Measurements from ENCODE around the gene CLTCL1. TPM values are rescaled to one million over a fixed set of nuclear protein-coding genes. Genes with fewer than 3 reads are reported as not detected.

The CLTCL1 gene
- total RNA-seq, 3 donors from 2014 or later (not counting 1 experiment from before 2014, with no cell fraction given), result 0.86 to 1.2 (median 1.2) TPM

DNA sequence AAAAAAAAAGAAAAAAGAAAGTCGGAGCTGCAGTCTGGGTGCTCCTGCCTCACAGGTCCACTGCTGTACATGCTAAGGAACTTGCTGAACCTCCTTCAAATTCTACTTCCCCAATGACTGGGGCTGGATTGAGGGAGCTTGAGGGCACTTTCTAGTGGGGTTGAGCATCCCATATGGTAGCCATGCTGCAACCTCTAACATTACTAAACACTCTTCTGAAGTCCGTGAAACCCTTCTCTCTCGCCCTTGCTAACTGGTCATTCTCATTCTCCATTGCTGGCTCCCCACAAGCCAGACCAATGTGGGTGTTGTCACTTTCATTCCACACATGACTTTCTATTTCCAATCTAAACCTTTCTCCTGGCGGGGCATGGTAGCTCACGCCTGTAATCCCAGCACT lies 148.3 kb downstream of the CLTCL1 start:
- peaks cover 10 to 14% of the 10 kb centered on the region in 2 donors for H3K27me3 Mint-ChIP-seq (ENCODE audit: low read depth in 2 of 2)
- H3K9me3 Mint-ChIP-seq, result no peaks in the 10 kb centered on the region
- no peaks in the 10 kb centered on the region for H3K27me3 ChIP-seq (ENCODE audit: control insufficient read depth, insufficient read depth, low read length)
- peak overlapping the region; percentile 100 for H3K4me3 Mint-ChIP-seq
- no peak overlapping the region for H3K27ac ChIP-seq (ENCODE audit: low read length)
- 95% methylated on average over 4 of the region's 5 CpGs for WGBS (ENCODE audit: insufficient coverage)
- TF ChIP-seq, protein P1, sequence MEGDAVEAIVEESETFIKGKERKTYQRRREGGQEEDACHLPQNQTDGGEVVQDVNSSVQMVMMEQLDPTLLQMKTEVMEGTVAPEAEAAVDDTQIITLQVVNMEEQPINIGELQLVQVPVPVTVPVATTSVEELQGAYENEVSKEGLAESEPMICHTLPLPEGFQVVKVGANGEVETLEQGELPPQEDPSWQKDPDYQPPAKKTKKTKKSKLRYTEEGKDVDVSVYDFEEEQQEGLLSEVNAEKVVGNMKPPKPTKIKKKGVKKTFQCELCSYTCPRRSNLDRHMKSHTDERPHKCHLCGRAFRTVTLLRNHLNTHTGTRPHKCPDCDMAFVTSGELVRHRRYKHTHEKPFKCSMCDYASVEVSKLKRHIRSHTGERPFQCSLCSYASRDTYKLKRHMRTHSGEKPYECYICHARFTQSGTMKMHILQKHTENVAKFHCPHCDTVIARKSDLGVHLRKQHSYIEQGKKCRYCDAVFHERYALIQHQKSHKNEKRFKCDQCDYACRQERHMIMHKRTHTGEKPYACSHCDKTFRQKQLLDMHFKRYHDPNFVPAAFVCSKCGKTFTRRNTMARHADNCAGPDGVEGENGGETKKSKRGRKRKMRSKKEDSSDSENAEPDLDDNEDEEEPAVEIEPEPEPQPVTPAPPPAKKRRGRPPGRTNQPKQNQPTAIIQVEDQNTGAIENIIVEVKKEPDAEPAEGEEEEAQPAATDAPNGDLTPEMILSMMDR (IDR thresholded peaks at IDR 0.05), result no peak
- H3K4me1 Mint-ChIP-seq, result peaks cover 17 to 22% of the 10 kb centered on the region in 2 donors
- intact Hi-C loops (cut with micrococcal nuclease), result no loop called here
- DNase-seq (no peak), ATAC-seq (no peak)
- H3K36me3 ChIP-seq (ENCODE audit: control insufficient read depth, insufficient read depth, low read length), result peaks cover 41% of the 10 kb centered on the region
- no peaks in the 10 kb centered on the region for H3K36me3 Mint-ChIP-seq
- peak overlapping the region; percentile 99 to 100 for H3K27ac Mint-ChIP-seq
- no peak overlapping the region for H3K4me3 ChIP-seq (ENCODE audit: low read length)
- peaks cover 12% of the 10 kb centered on the region for H3K4me1 ChIP-seq (ENCODE audit: control insufficient read depth, insufficient read depth, low read length)
- no peaks in the 10 kb centered on the region for H3K9me3 ChIP-seq (ENCODE audit: control insufficient read depth, insufficient read depth, low read length)

DNA sequence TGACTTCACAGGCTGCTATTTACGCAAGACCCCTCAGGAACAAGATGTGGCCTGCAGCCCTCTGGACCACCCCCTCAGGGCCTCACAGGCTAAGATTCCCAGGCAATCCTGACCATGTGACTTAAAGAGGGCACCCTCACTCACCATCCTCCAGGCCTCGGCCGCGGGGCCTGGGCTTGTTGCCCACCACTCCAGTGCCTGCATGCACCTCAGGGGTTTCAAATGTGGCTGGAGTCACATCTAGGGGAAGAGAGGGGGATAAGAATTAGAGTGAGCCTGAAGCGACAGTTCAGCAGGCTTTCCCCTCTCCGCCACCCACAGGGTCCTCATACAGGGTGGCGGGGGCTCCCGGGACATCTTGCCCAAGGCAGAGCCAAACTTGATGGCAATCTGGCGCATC lies 149.1 kb downstream of the CLTCL1 start:
- peaks cover 12% of the 10 kb centered on the region for H3K4me1 ChIP-seq (ENCODE audit: control insufficient read depth, insufficient read depth, low read length)
- 99% methylated on average over 9 of the region's 9 CpGs for WGBS (ENCODE audit: insufficient coverage)
- Mint-ChIP-seq H3K4me1 (peaks cover 17 to 22% of the 10 kb centered on the region in 2 donors), H3K27ac (no peak overlapping the region), H3K9me3 (no peaks in the 10 kb centered on the region), H3K27me3 (ENCODE audit: low read depth in 2 of 2) (peaks cover 2 to 11% of the 10 kb centered on the region in 2 donors), H3K36me3 (no peaks in the 10 kb centered on the region), H3K4me3 (peak overlapping the region; percentile 28)
- TF ChIP-seq, protein P1 (IDR thresholded peaks at IDR 0.05), result no peak
- no peak for ATAC-seq
- H3K27ac ChIP-seq (ENCODE audit: low read length), result no peak overlapping the region
- peaks cover 48% of the 10 kb centered on the region for H3K36me3 ChIP-seq (ENCODE audit: control insufficient read depth, insufficient read depth, low read length)
- intact Hi-C loops (cut with micrococcal nuclease), result no loop called here
- DNase-seq, result no peak
- H3K27me3 ChIP-seq (ENCODE audit: control insufficient read depth, insufficient read depth, low read length), result no peaks in the 10 kb centered on the region
- H3K4me3 ChIP-seq (ENCODE audit: low read length), result no peak overlapping the region
- H3K9me3 ChIP-seq (ENCODE audit: control insufficient read depth, insufficient read depth, low read length), result no peaks in the 10 kb centered on the region

- no peaks in the 10 kb centered on the region for H3K9me3 ChIP-seq (ENCODE audit: control insufficient read depth, insufficient read depth, low read length)
- Mint-ChIP-seq H3K4me3 (no peak overlapping the region), H3K27me3 (ENCODE audit: low read depth in 2 of 2) (no peaks in the 10 kb centered on the region), H3K36me3 (no peaks in the 10 kb centered on the region), H3K27ac (no peak overlapping the region), H3K9me3 (no peaks in the 10 kb centered on the region), H3K4me1 (peaks cover 17 to 34% of the 10 kb centered on the region in 2 donors)
- H3K27ac ChIP-seq (ENCODE audit: low read length), result no peak overlapping the region
- H3K4me3 ChIP-seq (ENCODE audit: low read length), result no peak overlapping the region
- TF ChIP-seq, protein P1 (IDR thresholded peaks at IDR 0.05), result no peak
- H3K4me1 ChIP-seq (ENCODE audit: control insufficient read depth, insufficient read depth, low read length), result peaks cover 12% of the 10 kb centered on the region
- intact Hi-C loops (cut with micrococcal nuclease), result no loop called here
- WGBS (ENCODE audit: insufficient coverage), result 97% methylated on average over 5 of the region's 5 CpGs
- peaks cover 65% of the 10 kb centered on the region for H3K36me3 ChIP-seq (ENCODE audit: control insufficient read depth, insufficient read depth, low read length)
- no peak for ATAC-seq
- H3K27me3 ChIP-seq (ENCODE audit: control insufficient read depth, insufficient read depth, low read length), result no peaks in the 10 kb centered on the region
- DNase-seq, result no peak
Observed at GRCh38 chr22:19139974-19140373, 151.5 kb downstream of the CLTCL1 start.

- TF ChIP-seq, protein P1 (IDR thresholded peaks at IDR 0.05), result no peak
- Mint-ChIP-seq H3K4me3 (no peak overlapping the region), H3K36me3 (no peaks in the 10 kb centered on the region)
Observed at GRCh38 chr22:19139001-19139356, 152.5 kb downstream of the CLTCL1 start.

More at GRCh38 chr22:19139001-19139356, 152.5 kb downstream of the CLTCL1 start:
- intact Hi-C loops (cut with micrococcal nuclease), result no loop called here
- Mint-ChIP-seq H3K9me3 (no peaks in the 10 kb centered on the region), H3K27ac (no peak overlapping the region), H3K27me3 (ENCODE audit: low read depth in 2 of 2) (no peaks in the 10 kb centered on the region), H3K4me1 (peaks cover 8 to 25% of the 10 kb centered on the region in 2 donors)
- WGBS (ENCODE audit: insufficient coverage), result 97% methylated on average over 9 of the region's 9 CpGs
- Histone ChIP-seq H3K27me3 (ENCODE audit: control insufficient read depth, insufficient read depth, low read length) (no peaks in the 10 kb centered on the region), H3K36me3 (ENCODE audit: control insufficient read depth, insufficient read depth, low read length) (peaks cover 75% of the 10 kb centered on the region), H3K4me1 (ENCODE audit: control insufficient read depth, insufficient read depth, low read length) (peaks cover 9% of the 10 kb centered on the region), H3K27ac (ENCODE audit: low read length) (no peak overlapping the region), H3K4me3 (ENCODE audit: low read length) (no peak overlapping the region), H3K9me3 (ENCODE audit: control insufficient read depth, insufficient read depth, low read length) (no peaks in the 10 kb centered on the region)
- ATAC-seq (no peak), DNase-seq (no peak)

Data from natural killer cell (primary cell).